ENCODE data around the gene PKN3.
"Not testable (repeated sequence)": the region's sequence is repeated elsewhere in the genome, so short reads cannot be mapped to it uniquely, and the experiment has no call there.

The PKN3 gene

GRCh38 chr9:128693738-128694137, 8.6 kb upstream of the PKN3 start:
- not testable (repeated sequence) for DNase-seq (ENCODE audit: low spot score)

GRCh38 chr9:128694344-128694743, 8.0 kb upstream of the PKN3 start:
- DNase-seq (ENCODE audit: low spot score): no peak

- peak; percentile 34 for DNase-seq (ENCODE audit: low spot score)
Measured at GRCh38 chr9:128696923-128697707, 5.2 kb upstream of the PKN3 start.

- DNase-seq (ENCODE audit: low spot score): not testable (repeated sequence)
Measured at GRCh38 chr9:128699096-128699795, 3.1 kb upstream of the PKN3 start.

GRCh38 chr9:128701227-128701854, 962 bp upstream of the PKN3 start:
- peak; percentile 32 for DNase-seq (ENCODE audit: low spot score)

- DNase-seq (ENCODE audit: low spot score): no peak
Measured at GRCh38 chr9:128702949-128703615, 779 bp downstream of the PKN3 start.

GRCh38 chr9:128703616-128704355, 1.5 kb downstream of the PKN3 start:
- DNase-seq (ENCODE audit: low spot score): no peak

GRCh38 chr9:128704356-128704670, 2.0 kb downstream of the PKN3 start:
- DNase-seq (ENCODE audit: low spot score): no peak

GRCh38 chr9:128705051-128705965, 3.0 kb downstream of the PKN3 start:
- DNase-seq (ENCODE audit: low spot score): no peak

- no peak for DNase-seq (ENCODE audit: low spot score)
Measured at GRCh38 chr9:128706045-128706444, 3.7 kb downstream of the PKN3 start.

GRCh38 chr9:128706671-128707381, 4.5 kb downstream of the PKN3 start:
- no peak for DNase-seq (ENCODE audit: low spot score)

GRCh38 chr9:128707446-128707845, 5.1 kb downstream of the PKN3 start:
- no peak for DNase-seq (ENCODE audit: low spot score)

- no peak for DNase-seq (ENCODE audit: low spot score)
Measured at GRCh38 chr9:128712451-128713410, 10.4 kb downstream of the PKN3 start.

GRCh38 chr9:128713411-128713780, 11.1 kb downstream of the PKN3 start:
- DNase-seq (ENCODE audit: low spot score): no peak

- DNase-seq (ENCODE audit: low spot score): no peak
Measured at GRCh38 chr9:128713941-128714573, 11.8 kb downstream of the PKN3 start.

GRCh38 chr9:128714586-128715435, 12.5 kb downstream of the PKN3 start:
- no peak for DNase-seq (ENCODE audit: low spot score)

GRCh38 chr9:128715436-128715750, 13.1 kb downstream of the PKN3 start:
- no peak for DNase-seq (ENCODE audit: low spot score)
